ENCODE measurements around the gene TOR3A. TPM values are rescaled to one million over a fixed set of nuclear protein-coding genes. Genes with fewer than 3 reads are reported as not detected.

TOR3A gene
- total and polyA plus RNA-seq, 4 donors: 14.4 to 44.8 (median 32.0) TPM

- Histone ChIP-seq H3K27me3 (ENCODE audit: control insufficient read depth in 3 of 3, insufficient read depth in 3 of 3, low read length in 2 of 3) (no peaks in the 10 kb centered on the region), H3K27ac (ENCODE audit: low read depth in 1 of 2, low read length in 1 of 2) (no peak overlapping the region), H3K36me3 (ENCODE audit: control insufficient read depth in 4 of 4, insufficient read depth in 4 of 4, low read length in 4 of 4) (peaks cover 8 to 48% (median 23%) of the 10 kb centered on the region in 4 donors), H3K4me3 (no peak overlapping the region), H3K9ac (ENCODE audit: insufficient read depth in 1 of 2, low read length in 2 of 2) (no peak overlapping the region), H3K9me3 (ENCODE audit: control insufficient read depth in 4 of 4, insufficient read depth in 3 of 4, low read length in 3 of 4) (no peaks in the 10 kb centered on the region), H3K4me1 (ENCODE audit: control insufficient read depth in 5 of 5, insufficient read depth in 5 of 5, low read length in 5 of 5) (peaks cover 0 to 22% (median 2%) of the 10 kb centered on the region in 5 donors)
- ATAC-seq (ENCODE audit: insufficient read depth, low FRiP score) (no peak), DNase-seq (peak; percentile 49 to 76 (median 64))
- 60 to 87% methylated on average over 5 of the region's 5 CpGs for WGBS, 2 donors
- TF ChIP-seq CTCF (IDR thresholded peaks at IDR 0.05; ENCODE audit: control extremely low read depth, extremely low read depth): no peak
These were observed 12.9 kb downstream of the TOR3A start for GRCh38 chr1:179094818-179095217.

GRCh38 chr1:179095377-179095776 lies 13.5 kb downstream of the TOR3A start:
- WGBS, 2 donors: 79 to 88% methylated on average over 4 of the region's 4 CpGs
- Histone ChIP-seq H3K36me3 (ENCODE audit: control insufficient read depth in 4 of 4, insufficient read depth in 4 of 4, low read length in 4 of 4) (peaks cover 8 to 47% (median 23%) of the 10 kb centered on the region in 4 donors), H3K9ac (ENCODE audit: insufficient read depth in 1 of 2, low read length in 2 of 2) (no peak overlapping the region), H3K27ac (ENCODE audit: low read depth in 1 of 2, low read length in 1 of 2) (peak overlapping the region in 1 of 2 donors; percentile 15), H3K4me3 (no peak overlapping the region), H3K9me3 (ENCODE audit: control insufficient read depth in 4 of 4, insufficient read depth in 3 of 4, low read length in 3 of 4) (no peaks in the 10 kb centered on the region), H3K4me1 (ENCODE audit: control insufficient read depth in 5 of 5, insufficient read depth in 5 of 5, low read length in 5 of 5) (peaks cover 0 to 22% (median 2%) of the 10 kb centered on the region in 5 donors), H3K27me3 (ENCODE audit: control insufficient read depth in 3 of 3, insufficient read depth in 3 of 3, low read length in 2 of 3) (no peaks in the 10 kb centered on the region)
- DNase-seq (no peak), ATAC-seq (ENCODE audit: insufficient read depth, low FRiP score) (no peak)
- no peak for TF ChIP-seq CTCF (IDR thresholded peaks at IDR 0.05; ENCODE audit: control extremely low read depth, extremely low read depth)

GRCh38 chr1:179095924-179096323 lies 14.1 kb downstream of the TOR3A start:
- no peak overlapping the region for H3K4me3 ChIP-seq
- no peaks in the 10 kb centered on the region for H3K9me3 ChIP-seq (ENCODE audit: control insufficient read depth in 4 of 4, insufficient read depth in 3 of 4, low read length in 3 of 4)
- H3K9ac ChIP-seq (ENCODE audit: insufficient read depth in 1 of 2, low read length in 2 of 2): no peak overlapping the region
- ATAC-seq (ENCODE audit: insufficient read depth, low FRiP score): no peak
- no peaks in the 10 kb centered on the region for H3K27me3 ChIP-seq (ENCODE audit: control insufficient read depth in 3 of 3, insufficient read depth in 3 of 3, low read length in 2 of 3)
- no peak overlapping the region for H3K27ac ChIP-seq (ENCODE audit: low read depth in 1 of 2, low read length in 1 of 2)
- DNase-seq: no peak
- 87 to 89% methylated on average over 3 of the region's 3 CpGs for WGBS, 2 donors
- H3K36me3 ChIP-seq (ENCODE audit: control insufficient read depth in 4 of 4, insufficient read depth in 4 of 4, low read length in 4 of 4): peaks cover 8 to 45% (median 23%) of the 10 kb centered on the region in 4 donors
- peaks cover 0 to 22% (median 2%) of the 10 kb centered on the region in 5 donors for H3K4me1 ChIP-seq (ENCODE audit: control insufficient read depth in 5 of 5, insufficient read depth in 5 of 5, low read length in 5 of 5)
- no peak for TF ChIP-seq CTCF (IDR thresholded peaks at IDR 0.05; ENCODE audit: control extremely low read depth, extremely low read depth)

GRCh38 chr1:179099891-179100290 lies 18.0 kb downstream of the TOR3A start:
- H3K27me3 ChIP-seq (ENCODE audit: control insufficient read depth in 3 of 3, insufficient read depth in 3 of 3, low read length in 2 of 3): no peaks in the 10 kb centered on the region
- no peak overlapping the region for H3K4me3 ChIP-seq
- H3K27ac ChIP-seq (ENCODE audit: low read depth in 1 of 2, low read length in 1 of 2): no peak overlapping the region
- 97 to 98% methylated on average over 4 of the region's 4 CpGs for WGBS, 2 donors
- H3K36me3 ChIP-seq (ENCODE audit: control insufficient read depth in 4 of 4, insufficient read depth in 4 of 4, low read length in 4 of 4): peaks cover 4 to 18% (median 5%) of the 10 kb centered on the region in 4 donors
- no peak for TF ChIP-seq CTCF (IDR thresholded peaks at IDR 0.05; ENCODE audit: control extremely low read depth, extremely low read depth)
- ATAC-seq (ENCODE audit: insufficient read depth, low FRiP score): no peak
- H3K4me1 ChIP-seq (ENCODE audit: control insufficient read depth in 5 of 5, insufficient read depth in 5 of 5, low read length in 5 of 5): peaks cover 0 to 3% (median 0%) of the 10 kb centered on the region in 5 donors
- H3K9ac ChIP-seq (ENCODE audit: insufficient read depth in 1 of 2, low read length in 2 of 2): no peak overlapping the region
- H3K9me3 ChIP-seq (ENCODE audit: control insufficient read depth in 4 of 4, insufficient read depth in 3 of 4, low read length in 3 of 4): no peaks in the 10 kb centered on the region
- DNase-seq: no peak

Measured in lung (tissue), 12 donors.